PC-3 (cell line): ENCODE measurements around the gene GMDS. TPM values are rescaled to one million over a fixed set of nuclear protein-coding genes. Genes with fewer than 3 reads are reported as not detected.

ENCODE experiments used
- ATAC-seq: fragments of 200-7000 bp; cut with Tn5 transposase; 2 replicates; pipeline ENCODE4 v1.9.1; 2020; ENCODE audit warnings: mild to moderate bottlenecking, moderate library complexity
- BruUV-seq: library from RNA; stranded (reverse); fragments of 400-500 nt; replicated peaks from 2 replicates; lab custom pipeline; 2021; lab: Mats Ljungman, UMichigan
- CTCF ChIA-PET: fragments of 300-600 bp; sonication (Branson Sonifier 250); formaldehyde crosslinking; loops from one replicate; lab custom pipeline; 2022; ENCODE audit warnings: antibody characterized with exemption; lab: Charles Lee
- POLR2A ChIA-PET: fragments of 300-600 bp; sonication (Branson Sonifier 250); formaldehyde crosslinking; loops from one replicate; lab custom pipeline; 2022; ENCODE audit warnings: antibody characterized with exemption; ENCODE audit not compliant: unreplicated experiment; lab: Charles Lee
- DNase-seq: peaks from one replicate; pipeline ENCODE4 v3.0.0-alpha.2; 2015
- H2AFZ ChIP-seq: fragments of 300-600 bp; sonication (generic); 2 replicates; pipeline ENCODE4 v1.6.0; 2016; ENCODE audit warnings: antibody characterized with exemption, low read length
- H3F3A ChIP-seq: fragments of 300-600 bp; sonication (generic); one replicate; pipeline ENCODE4 v1.6.0; 2017; ENCODE audit warnings: antibody characterized with exemption, low read length, control low read depth, mild to moderate bottlenecking; ENCODE audit not compliant: unreplicated experiment
- H3K27ac ChIP-seq: fragments of 300-600 bp; sonication (generic); 2 replicates; pipeline ENCODE4 v1.5.1; 2016; ENCODE audit warnings: mild to moderate bottlenecking, low read length
- H3K27me3 ChIP-seq: fragments of 300-600 bp; sonication (generic); 2 replicates; pipeline ENCODE4 v1.6.1; 2016; ENCODE audit warnings: low read length, mixed read lengths
- H3K36me3 ChIP-seq: fragments of 300-600 bp; sonication (generic); 2 replicates; pipeline ENCODE4 v1.6.1; 2016; ENCODE audit warnings: low read depth, mixed run types, low read length, mixed read lengths
- H3K4me1 ChIP-seq: fragments of 300-600 bp; sonication (generic); 2 replicates; pipeline ENCODE4 v1.5.1; 2016; ENCODE audit warnings: low read length; ENCODE audit not compliant: insufficient read depth
- H3K4me2 ChIP-seq: fragments of 300-600 bp; sonication (generic); 2 replicates; pipeline ENCODE4 v1.6.0; 2016; ENCODE audit warnings: low read length
- H3K4me3 ChIP-seq: fragments of 300-600 bp; sonication (generic); 2 replicates; pipeline ENCODE4 v1.5.1; 2016; ENCODE audit warnings: mild to moderate bottlenecking, low read length, mixed read lengths
- H3K79me2 ChIP-seq: fragments of 300-600 bp; sonication (generic); 2 replicates; pipeline ENCODE4 v1.6.1; 2017; ENCODE audit warnings: low read length, mixed read lengths
- H3K9ac ChIP-seq: fragments of 300-600 bp; sonication (generic); 2 replicates; pipeline ENCODE4 v1.6.0; 2016; ENCODE audit warnings: mild to moderate bottlenecking, low read length
- H3K9me2 ChIP-seq: fragments of 300-600 bp; sonication (generic); replicated peaks from 2 replicates; pipeline ENCODE4 v1.6.1; 2016; ENCODE audit warnings: mixed run types, low read length, mixed read lengths
- H3K9me3 ChIP-seq: fragments of 300-600 bp; sonication (generic); 2 replicates; pipeline ENCODE4 v1.6.1; 2016; ENCODE audit warnings: low read length, mixed read lengths
- H4K20me1 ChIP-seq: fragments of 300-600 bp; sonication (generic); 2 replicates; pipeline ENCODE4 v1.6.1; 2016; ENCODE audit warnings: low read length, mixed read lengths
- EZH2 ChIP-seq: fragments of 300-600 bp; sonication (generic); IDR thresholded peaks from one replicate; pipeline ENCODE4 v1.6.1; 2017; ENCODE audit warnings: antibody characterized with exemption, mild to moderate bottlenecking, low read length; ENCODE audit not compliant: unreplicated experiment
- EZH2phosphoT487 ChIP-seq: fragments of 300-600 bp; sonication (generic); IDR thresholded peaks from 2 replicates; pipeline ENCODE4 v1.6.1; 2018; ENCODE audit warnings: mild to moderate bottlenecking, antibody characterized with exemption, low read length, borderline replicate concordance
- intact Hi-C: fragments of 100-400 bp; cut with micrococcal nuclease; formaldehyde crosslinking; loops from 2 replicates; pipeline ENCODE4 v1.9.0; 2023
- total RNA-seq: library from RNA; depleted of rRNA; stranded (reverse); fragments of >200 nt; gene quantifications from 2 replicates; pipeline ENCODE4 v1.2.3, GENCODE V29; 2014
- TF ChIP-seq, protein P1 (sequence below): fragments of 300-600 bp; sonication (generic); conservative IDR thresholded peaks from 2 replicates; pipeline ENCODE4 v1.5.1; 2017; ENCODE audit warnings: antibody characterized with exemption, low read depth, mild to moderate bottlenecking, low read length

GMDS gene
- total RNA-seq, 1 experiment from 2014 or later = 18.3 TPM

DNA sequence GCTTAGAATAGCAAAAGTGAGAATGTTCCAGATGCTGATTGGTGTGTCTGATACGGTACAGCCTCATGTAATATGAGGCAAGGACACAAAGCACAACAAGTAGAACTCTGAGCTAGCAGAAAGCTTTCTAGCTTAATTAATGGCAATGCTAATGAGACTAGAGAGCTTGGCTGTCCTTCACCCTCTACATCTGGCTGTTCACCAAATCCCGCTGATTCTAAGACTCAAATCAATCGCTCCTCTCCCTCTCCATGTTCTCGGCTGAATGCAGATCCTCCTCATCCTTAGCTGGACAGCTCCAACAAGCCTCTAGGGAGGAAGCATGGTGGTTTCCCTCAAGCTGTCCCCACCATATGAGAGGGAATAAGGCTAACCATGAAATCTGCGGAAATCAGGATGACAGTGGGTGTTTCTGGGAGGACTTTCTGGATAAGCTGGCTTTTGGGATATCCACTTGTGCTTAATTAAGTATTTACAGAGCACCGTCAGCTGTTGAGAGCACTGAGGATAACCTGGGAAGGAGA, 506.8 kb downstream of the GMDS start:
- no TSS peak for BruUV-seq
- H3K36me3 ChIP-seq = no peaks in the 10 kb centered on the region
- H3K9ac ChIP-seq = no peak overlapping the region
- H3K4me2 ChIP-seq = no peak overlapping the region
- TF ChIP-seq EZH2phosphoT487 (no peak), EZH2 (no peak)
- TF ChIP-seq, protein P1, sequence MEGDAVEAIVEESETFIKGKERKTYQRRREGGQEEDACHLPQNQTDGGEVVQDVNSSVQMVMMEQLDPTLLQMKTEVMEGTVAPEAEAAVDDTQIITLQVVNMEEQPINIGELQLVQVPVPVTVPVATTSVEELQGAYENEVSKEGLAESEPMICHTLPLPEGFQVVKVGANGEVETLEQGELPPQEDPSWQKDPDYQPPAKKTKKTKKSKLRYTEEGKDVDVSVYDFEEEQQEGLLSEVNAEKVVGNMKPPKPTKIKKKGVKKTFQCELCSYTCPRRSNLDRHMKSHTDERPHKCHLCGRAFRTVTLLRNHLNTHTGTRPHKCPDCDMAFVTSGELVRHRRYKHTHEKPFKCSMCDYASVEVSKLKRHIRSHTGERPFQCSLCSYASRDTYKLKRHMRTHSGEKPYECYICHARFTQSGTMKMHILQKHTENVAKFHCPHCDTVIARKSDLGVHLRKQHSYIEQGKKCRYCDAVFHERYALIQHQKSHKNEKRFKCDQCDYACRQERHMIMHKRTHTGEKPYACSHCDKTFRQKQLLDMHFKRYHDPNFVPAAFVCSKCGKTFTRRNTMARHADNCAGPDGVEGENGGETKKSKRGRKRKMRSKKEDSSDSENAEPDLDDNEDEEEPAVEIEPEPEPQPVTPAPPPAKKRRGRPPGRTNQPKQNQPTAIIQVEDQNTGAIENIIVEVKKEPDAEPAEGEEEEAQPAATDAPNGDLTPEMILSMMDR = no peak
- H2AFZ ChIP-seq = no peak overlapping the region
- ChIA-PET POLR2A (no interaction called here), CTCF (interaction anchor here (0.6 kb wide), 1 partner anchor 601 kb away, joined by 3 read pairs; no protein-coding TSS in a partner anchor)
- H3K79me2 ChIP-seq = no peaks in the 10 kb centered on the region
- H3K27me3 ChIP-seq = no peaks in the 10 kb centered on the region
- DNase-seq (no peak), ATAC-seq (no peak)
- H3K9me2 ChIP-seq = no peaks in the 10 kb centered on the region
- intact Hi-C loops = no loop called here
- no peaks in the 10 kb centered on the region for H3F3A ChIP-seq
- no peak overlapping the region for H3K4me3 ChIP-seq
- H3K27ac ChIP-seq = no peak overlapping the region
- H3K4me1 ChIP-seq = no peaks in the 10 kb centered on the region
- no peaks in the 10 kb centered on the region for H3K9me3 ChIP-seq
- H4K20me1 ChIP-seq = no peaks in the 10 kb centered on the region

DNA sequence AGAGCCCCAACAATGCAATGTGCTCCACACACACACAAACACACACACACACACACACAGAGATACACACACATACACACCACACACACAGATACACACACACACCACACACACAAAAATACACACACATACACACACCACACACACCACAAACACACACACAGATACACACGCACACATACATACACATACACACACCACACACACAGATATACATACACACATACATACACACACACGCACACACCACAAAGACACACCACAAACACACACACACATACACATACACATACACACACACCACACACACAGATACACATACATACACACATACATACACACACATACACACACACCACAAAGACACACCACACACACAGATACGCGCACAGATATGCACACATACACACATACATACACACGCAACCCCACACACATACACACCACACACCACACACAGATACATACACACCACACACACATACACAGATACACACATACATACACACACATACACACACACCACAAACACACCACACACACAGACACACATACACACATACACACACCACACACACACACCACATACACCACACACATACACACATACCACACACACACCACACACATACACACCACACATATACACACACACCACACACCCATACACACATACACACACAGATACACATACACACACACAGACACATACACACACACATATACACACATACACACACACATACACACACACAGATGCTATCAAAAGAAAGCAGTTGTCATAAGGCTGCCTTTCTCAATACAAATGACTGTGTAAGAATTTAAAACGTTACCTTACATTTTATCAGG, 507.7 kb downstream of the GMDS start:
- POLR2A ChIA-PET = no interaction called here
- no peak for TF ChIP-seq EZH2phosphoT487
- TF ChIP-seq, protein P1 = no peak
- TF ChIP-seq EZH2 = no peak
- DNase-seq (no peak), ATAC-seq (no peak)
- CTCF ChIA-PET = no interaction called here
- Histone ChIP-seq H3K27me3 (no peaks in the 10 kb centered on the region), H3K4me1 (no peaks in the 10 kb centered on the region), H4K20me1 (no peaks in the 10 kb centered on the region), H3K9me2 (no peaks in the 10 kb centered on the region), H3K4me2 (no peak overlapping the region), H3K79me2 (no peaks in the 10 kb centered on the region), H3K4me3 (no peak overlapping the region), H2AFZ (no peak overlapping the region), H3K27ac (no peak overlapping the region), H3F3A (no peaks in the 10 kb centered on the region), H3K9ac (no peak overlapping the region), H3K9me3 (no peaks in the 10 kb centered on the region), H3K36me3 (no peaks in the 10 kb centered on the region)
- intact Hi-C loops = no loop called here
- no TSS peak for BruUV-seq
